Measurements from ENCODE around the gene TRIM3.

The TRIM3 gene

GRCh38 chr11:6480299-6480914 is 6.7 kb upstream of the TRIM3 start:
- DNase-seq (ENCODE audit: low spot score) = peak; percentile 15

- no peak for DNase-seq (ENCODE audit: low spot score)
Observed at GRCh38 chr11:6476571-6476970, 2.8 kb upstream of the TRIM3 start.

- DNase-seq (ENCODE audit: low spot score) = no peak
Observed at GRCh38 chr11:6475936-6476335, 2.2 kb upstream of the TRIM3 start.

GRCh38 chr11:6474806-6475500 is 1.2 kb upstream of the TRIM3 start:
- DNase-seq (ENCODE audit: low spot score) = no peak

GRCh38 chr11:6474413-6474792 is 662 bp upstream of the TRIM3 start:
- DNase-seq (ENCODE audit: low spot score) = no peak

- DNase-seq (ENCODE audit: low spot score) = no peak
Observed at GRCh38 chr11:6472934-6473333, 807 bp downstream of the TRIM3 start.

GRCh38 chr11:6469599-6469998 is 4.1 kb downstream of the TRIM3 start:
- DNase-seq (ENCODE audit: low spot score) = no peak

- DNase-seq (ENCODE audit: low spot score) = no peak
Observed at GRCh38 chr11:6468712-6469495, 4.8 kb downstream of the TRIM3 start.

- no peak for DNase-seq (ENCODE audit: low spot score)
Observed at GRCh38 chr11:6459099-6459450, 14.7 kb downstream of the TRIM3 start.

- DNase-seq (ENCODE audit: low spot score) = no peak
Observed at GRCh38 chr11:6458352-6459098, 15.2 kb downstream of the TRIM3 start.

- no peak for DNase-seq (ENCODE audit: low spot score)
Observed at GRCh38 chr11:6457581-6458320, 16.0 kb downstream of the TRIM3 start.

- DNase-seq (ENCODE audit: low spot score) = no peak
Observed at GRCh38 chr11:6456361-6457073, 17.2 kb downstream of the TRIM3 start.

- no peak for DNase-seq (ENCODE audit: low spot score)
Observed at GRCh38 chr11:6455070-6455469, 18.7 kb downstream of the TRIM3 start.

- no peak for DNase-seq (ENCODE audit: low spot score)
Observed at GRCh38 chr11:6453152-6453551, 20.6 kb downstream of the TRIM3 start.

- DNase-seq (ENCODE audit: low spot score) = no peak
Observed at GRCh38 chr11:6452219-6452618, 21.5 kb downstream of the TRIM3 start.

GRCh38 chr11:6448574-6448973 is 25.2 kb downstream of the TRIM3 start:
- no peak for DNase-seq (ENCODE audit: low spot score)

GRCh38 chr11:6443269-6444003 is 30.3 kb downstream of the TRIM3 start:
- peak; percentile 61 for DNase-seq (ENCODE audit: low spot score)

GRCh38 chr11:6442441-6442840 is 31.3 kb downstream of the TRIM3 start:
- no peak for DNase-seq (ENCODE audit: low spot score)

- DNase-seq (ENCODE audit: low spot score) = no peak
Observed at GRCh38 chr11:6440906-6441358, 32.8 kb downstream of the TRIM3 start, which contains the start of gene HPX. Gene HPX (minus strand): TSS chr11:6440987. CDS start chr11:6440963, 24 bp downstream.

- DNase-seq (ENCODE audit: low spot score) = peak; percentile 59
Observed at GRCh38 chr11:6438979-6439571, 34.7 kb downstream of the TRIM3 start.
